ENCODE results near the gene AEBP2. TPM values are rescaled to one million over a fixed set of nuclear protein-coding genes. Genes with fewer than 3 reads are reported as not detected.

The AEBP2 gene
- total RNA-seq, 2 donors from 2014 or later: 25.1 to 25.7 TPM

- ATAC-seq (peak; percentile 30), DNase-seq (no peak)
- H3K27ac ChIP-seq: peak overlapping the region in 2 of 4 donors; percentile 1 to 21
- H3K27me3 ChIP-seq: no peaks in the 10 kb centered on the region
- peaks cover 6% of the 10 kb centered on the region for H3K4me1 ChIP-seq
- intact Hi-C loops (cut with DNase I): no loop called here
- no peaks in the 10 kb centered on the region for H3K36me3 ChIP-seq (replicated peaks in 1 of 2; ENCODE audit: insufficient read depth in 1 of 2, low read depth in 2 of 2)
- WGBS, 2 donors: 80 to 82% methylated on average over 5 of the region's 5 CpGs
- no peak overlapping the region for H3K4me3 ChIP-seq
- TF ChIP-seq POLR2A (IDR thresholded peaks at IDR 0.05): no peak
- TF ChIP-seq CTCF (IDR thresholded peaks at IDR 0.05): no peak
- H3K9me3 ChIP-seq: no peaks in the 10 kb centered on the region
Measured at GRCh38 chr12:19431407-19432308, 7.6 kb upstream of the AEBP2 start.

- H3K27me3 ChIP-seq: no peaks in the 10 kb centered on the region
- DNase-seq (no peak), ATAC-seq (no peak)
- peaks cover 6% of the 10 kb centered on the region for H3K4me1 ChIP-seq
- H3K4me3 ChIP-seq: no peak overlapping the region
- no peaks in the 10 kb centered on the region for H3K36me3 ChIP-seq (replicated peaks in 1 of 2; ENCODE audit: insufficient read depth in 1 of 2, low read depth in 2 of 2)
- 90 to 94% methylated on average over 9 of the region's 9 CpGs for WGBS, 2 donors
- H3K27ac ChIP-seq: peak overlapping the region in 1 of 4 donors; percentile 21
- no peak for TF ChIP-seq CTCF (IDR thresholded peaks at IDR 0.05)
- TF ChIP-seq POLR2A (IDR thresholded peaks at IDR 0.05): no peak
- H3K9me3 ChIP-seq: no peaks in the 10 kb centered on the region
- intact Hi-C loops (cut with DNase I): no loop called here
Measured at GRCh38 chr12:19432309-19433170, 6.8 kb upstream of the AEBP2 start.

DNA sequence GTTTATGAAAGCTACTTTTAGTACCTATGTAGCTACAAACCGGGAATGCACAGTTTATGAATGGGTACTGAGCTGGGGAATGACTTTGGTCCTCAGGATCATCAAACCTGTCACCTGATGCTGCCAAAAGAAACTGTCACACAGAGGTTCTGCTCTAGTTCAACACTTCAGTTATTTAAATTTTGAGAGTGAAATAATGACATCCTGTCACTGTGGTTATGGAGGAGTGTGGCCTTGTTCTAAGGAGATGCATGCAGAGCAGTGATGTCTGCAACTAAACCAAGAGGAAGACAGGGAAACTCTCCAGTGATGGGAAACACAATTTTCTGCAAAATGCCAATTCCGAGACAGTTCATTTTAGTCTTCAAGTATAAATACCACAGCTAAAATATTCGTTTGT lies 4.8 kb upstream of the AEBP2 start:
- no peaks in the 10 kb centered on the region for H3K36me3 ChIP-seq (replicated peaks in 1 of 2; ENCODE audit: insufficient read depth in 1 of 2, low read depth in 2 of 2)
- H3K9me3 ChIP-seq: no peaks in the 10 kb centered on the region
- ATAC-seq (no peak), DNase-seq (no peak)
- no peaks in the 10 kb centered on the region for H3K27me3 ChIP-seq
- no peak for TF ChIP-seq CTCF (IDR thresholded peaks at IDR 0.05)
- TF ChIP-seq POLR2A (IDR thresholded peaks at IDR 0.05): no peak
- intact Hi-C loops (cut with DNase I): no loop called here
- no peak overlapping the region for H3K27ac ChIP-seq
- H3K4me3 ChIP-seq: no peak overlapping the region
- WGBS, 2 donors: 72 to 74% methylated on average over 3 of the region's 3 CpGs
- H3K4me1 ChIP-seq: peaks cover 6% of the 10 kb centered on the region

DNA sequence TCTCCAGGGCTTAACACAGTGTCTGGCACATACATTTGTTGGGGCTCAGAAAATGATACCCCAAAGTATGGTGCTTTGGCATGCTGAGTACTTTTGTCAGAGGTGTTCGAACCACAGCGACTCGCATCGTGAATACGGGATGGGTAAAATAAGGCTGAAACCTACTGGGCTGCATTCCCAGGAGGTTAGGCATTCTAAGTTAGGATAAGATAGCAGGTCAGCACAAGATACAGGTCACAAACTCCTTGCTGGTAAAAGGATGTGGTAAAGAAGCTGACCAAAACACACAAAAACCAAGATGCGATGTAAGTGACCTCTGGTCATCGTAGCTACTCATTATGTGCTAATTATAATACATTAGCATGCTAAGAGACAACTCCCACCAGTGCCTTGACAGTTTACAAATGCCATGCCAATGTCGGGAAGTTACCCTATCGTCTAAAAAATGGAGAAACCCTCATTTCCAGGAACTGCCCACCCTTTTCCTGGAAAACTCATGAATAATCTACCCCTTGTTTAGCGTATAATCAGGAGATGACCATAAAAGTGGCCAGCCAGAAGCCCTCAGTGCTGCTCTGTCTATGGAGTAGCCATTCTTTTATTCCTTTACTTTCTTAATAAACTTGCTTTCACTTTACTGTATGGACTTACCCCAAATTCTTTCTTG lies 3.3 kb upstream of the AEBP2 start:
- H3K4me1 ChIP-seq: peaks cover 6% of the 10 kb centered on the region
- WGBS, 2 donors: 82 to 86% methylated on average over 10 of the region's 10 CpGs
- intact Hi-C loops (cut with DNase I): no loop called here
- H3K27ac ChIP-seq: no peak overlapping the region
- no peaks in the 10 kb centered on the region for H3K36me3 ChIP-seq (replicated peaks in 1 of 2; ENCODE audit: insufficient read depth in 1 of 2, low read depth in 2 of 2)
- DNase-seq: no peak
- no peak for TF ChIP-seq CTCF (IDR thresholded peaks at IDR 0.05)
- no peak for TF ChIP-seq POLR2A (IDR thresholded peaks at IDR 0.05)
- no peaks in the 10 kb centered on the region for H3K27me3 ChIP-seq
- no peaks in the 10 kb centered on the region for H3K9me3 ChIP-seq
- H3K4me3 ChIP-seq: no peak overlapping the region
- no peak for ATAC-seq

All from body of pancreas (tissue), 4 donors.